Measurements from ENCODE around the gene ANP32A.

GRCh38 chr15:68812597-68813431, 7.9 kb downstream of the ANP32A start:
- TF ChIP-seq POLR2A (IDR thresholded peaks at IDR 0.05; ENCODE audit: low read depth, low read length) (no peak), POLR2AphosphoS5 (IDR thresholded peaks at IDR 0.05; ENCODE audit: low read depth, low read length) (no peak)
